ENCODE results near the gene IFT57. TPM values are rescaled to one million over a fixed set of nuclear protein-coding genes. Genes with fewer than 3 reads are reported as not detected.

The IFT57 gene
- total and polyA plus RNA-seq, 9 of the 15 experiments (the other 6 are each of a cell fraction or from before 2014, with no cell fraction given): 1.5 to 20.1 (median 9.9) TPM

GRCh38 chr3:108225221-108225620 is 3.0 kb upstream of the IFT57 start:
- no peak for TF ChIP-seq HDAC6 (IDR thresholded peaks at IDR 0.05; ENCODE audit: low read depth, low read length)
- no peak for TF ChIP-seq ZBTB26 (CRISPR knock-in tag; IDR thresholded peaks at IDR 0.05)
- TF ChIP-seq MAFK (IDR thresholded peaks at IDR 0.05; ENCODE audit: low read length): no peak
- no peak for TF ChIP-seq NR0B1 (IDR thresholded peaks at IDR 0.05; ENCODE audit: partially characterized antibody)
- TF ChIP-seq CTBP1 (IDR thresholded peaks at IDR 0.05; ENCODE audit: borderline replicate concordance): no peak
- no peak for TF ChIP-seq KLF6 (CRISPR knock-in tag; IDR thresholded peaks at IDR 0.05; ENCODE audit: borderline replicate concordance)
- TF ChIP-seq PCBP1 (IDR thresholded peaks at IDR 0.05; ENCODE audit: low read depth, low read length, poor library complexity, severe bottlenecking): no peak
- TF ChIP-seq MTA2 (IDR thresholded peaks at IDR 0.05; ENCODE audit: low read depth): no peak
- TF ChIP-seq FOXP1 (CRISPR knock-in tag; IDR thresholded peaks at IDR 0.05): no peak
- Histone ChIP-seq H3K9ac (ENCODE audit: insufficient read depth in 1 of 2, low read depth in 2 of 2, low read length in 2 of 2) (no peak overlapping the region), H3K27me3 (ENCODE audit: control insufficient read depth in 2 of 2, insufficient read depth in 2 of 2, low read length in 2 of 2) (no peaks in the 10 kb centered on the region), H3K9me3 (replicated peaks; ENCODE audit: control insufficient read depth, insufficient read depth, low read depth, low read length) (no peaks in the 10 kb centered on the region), H2AFZ (ENCODE audit: low read depth, low read length) (no peak overlapping the region), H3K27ac (ENCODE audit: extremely low read depth, low read depth, low read length) (no peak overlapping the region), H4K20me1 (replicated peaks; ENCODE audit: control insufficient read depth, insufficient read depth, low read length) (no peaks in the 10 kb centered on the region), H3K9me1 (ENCODE audit: control insufficient read depth, insufficient read depth, low read length) (no peaks in the 10 kb centered on the region), H3K36me3 (ENCODE audit: control insufficient read depth, insufficient read depth, low read length) (no peaks in the 10 kb centered on the region), H3K4me2 (ENCODE audit: insufficient read depth, low read length) (no peak overlapping the region), H3K4me3 (no peak overlapping the region), H3K79me2 (ENCODE audit: control insufficient read depth, insufficient read depth, low read length) (no peaks in the 10 kb centered on the region), H3K4me1 (replicated peaks in 1 of 2; ENCODE audit: control insufficient read depth in 2 of 2, insufficient read depth in 2 of 2, low read length in 2 of 2) (peaks cover 4 to 6% of the 10 kb centered on the region in 2 experiments; a peak in 2 of 5 replicates)
- CTCF ChIA-PET (ENCODE audit: low intra/inter-chr PET ratio): no interaction called here
- 50% methylated on average over 1 of the region's 1 CpG for WGBS (ENCODE audit: insufficient coverage, low coverage, missing lambda C conversion rate)
- FAIRE-seq (no peak), ATAC-seq (no peak), DNase-seq (ENCODE audit: extremely low read depth in 1 of 4, low spot score in 3 of 4) (no peak)
- BruUV-seq (replicated peaks): no TSS peak
- intact Hi-C loops (cut with micrococcal nuclease): no loop called here
- in situ Hi-C loops (cut with MboI): no loop called here
- POLR2A ChIA-PET: no interaction called here
